ENCODE measurements around the gene MAP6D1. TPM values are rescaled to one million over a fixed set of nuclear protein-coding genes. Genes with fewer than 3 reads are reported as not detected.

Gene MAP6D1
- total RNA-seq, 1 experiment from 2014 or later, result 7.1 TPM

GRCh38 chr3:183830187-183830586, 4.8 kb upstream of the MAP6D1 start:
- no peaks in the 10 kb centered on the region; the same call in 1 of the 2 replicates for H3K4me1 ChIP-seq (ENCODE audit: insufficient read depth, low read length)
- H3K27me3 Mint-ChIP-seq (ENCODE audit: low read depth), result no peaks in the 10 kb centered on the region
- no peak overlapping the region for H4K8ac ChIP-seq (replicated peaks; ENCODE audit: insufficient read length, low read depth, low read length)
- no peak overlapping the region for H2BK12ac ChIP-seq (ENCODE audit: insufficient read length, low read depth, low read length)
- H2BK120ac ChIP-seq (ENCODE audit: low read depth, low read length, poor library complexity, severe bottlenecking), result no peak overlapping the region
- H2BK20ac ChIP-seq (ENCODE audit: low read depth, low read length, poor library complexity, severe bottlenecking), result no peak overlapping the region
- H4K91ac ChIP-seq (ENCODE audit: insufficient read length, low read depth, low read length), result no peak overlapping the region
- H2BK5ac ChIP-seq (ENCODE audit: insufficient read length, low read length), result no peak overlapping the region
- H3K4me1 Mint-ChIP-seq, result peaks cover 7 to 10% of the 10 kb centered on the region in 2 experiments; a peak in 3 of 4 replicates
- H2BK15ac ChIP-seq (ENCODE audit: low read depth, low read length), result no peak overlapping the region
- no peak overlapping the region for H3K4me3 Mint-ChIP-seq
- no CpG with 5 or more reads among the region's 9 CpGs for WGBS (ENCODE audit: extremely low coverage, insufficient read length, low lambda C conversion rate)
- H2AFZ ChIP-seq (ENCODE audit: low read length), result no peak overlapping the region
- no peak for DNase-seq
- no peaks in the 10 kb centered on the region for H3K9me3 ChIP-seq (ENCODE audit: control insufficient read depth, low read depth, low read length)
- no peak overlapping the region for H3K56ac ChIP-seq (ENCODE audit: insufficient read length, low read depth, low read length)
- no peak overlapping the region for H3T11ph ChIP-seq (ENCODE audit: low read length)
- no peaks in the 10 kb centered on the region for H3K27me3 ChIP-seq (ENCODE audit: insufficient read depth, low read length)
- no peaks in the 10 kb centered on the region for H3K79me2 ChIP-seq (ENCODE audit: insufficient read depth, low read length)
- no peak overlapping the region for H4K5ac ChIP-seq (ENCODE audit: insufficient read length, low read depth, low read length)
- no peak overlapping the region for H3K4ac ChIP-seq (ENCODE audit: low read depth, low read length)
- no peaks in the 10 kb centered on the region for H3K9me3 Mint-ChIP-seq
- no peak overlapping the region for H3K27ac ChIP-seq (ENCODE audit: insufficient read length, low read depth, low read length)
- no peaks in the 10 kb centered on the region for H3K79me1 ChIP-seq (ENCODE audit: insufficient read depth, low read depth, low read length, poor library complexity, severe bottlenecking)
- no peak for TF ChIP-seq CTCF (conservative IDR thresholded peaks at IDR 0.05)
- no peaks in the 10 kb centered on the region for H4K20me1 ChIP-seq (ENCODE audit: control insufficient read depth, insufficient read depth, insufficient read length)
- H3K23me2 ChIP-seq (ENCODE audit: insufficient read length, low read depth, low read length, poor library complexity, severe bottlenecking), result no peaks in the 10 kb centered on the region
- no peak overlapping the region for H3K18ac ChIP-seq (ENCODE audit: insufficient read length, low read depth, low read length)
- peaks cover 6 to 42% (median 40%) of the 10 kb centered on the region in 3 experiments; a peak in 5 of 7 replicates for H3K36me3 Mint-ChIP-seq (ENCODE audit: insufficient read depth in 1 of 3, low read depth in 3 of 3)
- no peak overlapping the region for H3K9ac ChIP-seq (ENCODE audit: extremely low read depth, insufficient read length, low read length)
- no peak overlapping the region for H3K23ac ChIP-seq (ENCODE audit: insufficient read length, low read depth, low read length)
- H3K4me2 ChIP-seq (ENCODE audit: insufficient read depth, insufficient read length, low read length), result no peak overlapping the region
- H3K27ac Mint-ChIP-seq, result no peak overlapping the region
- no peak overlapping the region for H3K14ac ChIP-seq (ENCODE audit: insufficient read depth, low read length)
- H2AK5ac ChIP-seq (ENCODE audit: insufficient read length, low read length), result no peak overlapping the region

Measured in H9 (cell line).